HG02852 (cell line): ENCODE results near the gene PRR5.

ENCODE experiments used
- ATAC-seq: cut with Tn5 transposase; IDR thresholded peaks from one replicate; pipeline ENCODE4 v1.9.1; 2021; ENCODE audit warnings: mild to moderate bottlenecking, moderate library complexity; ENCODE audit not compliant: unreplicated experiment

The PRR5 gene

DNA sequence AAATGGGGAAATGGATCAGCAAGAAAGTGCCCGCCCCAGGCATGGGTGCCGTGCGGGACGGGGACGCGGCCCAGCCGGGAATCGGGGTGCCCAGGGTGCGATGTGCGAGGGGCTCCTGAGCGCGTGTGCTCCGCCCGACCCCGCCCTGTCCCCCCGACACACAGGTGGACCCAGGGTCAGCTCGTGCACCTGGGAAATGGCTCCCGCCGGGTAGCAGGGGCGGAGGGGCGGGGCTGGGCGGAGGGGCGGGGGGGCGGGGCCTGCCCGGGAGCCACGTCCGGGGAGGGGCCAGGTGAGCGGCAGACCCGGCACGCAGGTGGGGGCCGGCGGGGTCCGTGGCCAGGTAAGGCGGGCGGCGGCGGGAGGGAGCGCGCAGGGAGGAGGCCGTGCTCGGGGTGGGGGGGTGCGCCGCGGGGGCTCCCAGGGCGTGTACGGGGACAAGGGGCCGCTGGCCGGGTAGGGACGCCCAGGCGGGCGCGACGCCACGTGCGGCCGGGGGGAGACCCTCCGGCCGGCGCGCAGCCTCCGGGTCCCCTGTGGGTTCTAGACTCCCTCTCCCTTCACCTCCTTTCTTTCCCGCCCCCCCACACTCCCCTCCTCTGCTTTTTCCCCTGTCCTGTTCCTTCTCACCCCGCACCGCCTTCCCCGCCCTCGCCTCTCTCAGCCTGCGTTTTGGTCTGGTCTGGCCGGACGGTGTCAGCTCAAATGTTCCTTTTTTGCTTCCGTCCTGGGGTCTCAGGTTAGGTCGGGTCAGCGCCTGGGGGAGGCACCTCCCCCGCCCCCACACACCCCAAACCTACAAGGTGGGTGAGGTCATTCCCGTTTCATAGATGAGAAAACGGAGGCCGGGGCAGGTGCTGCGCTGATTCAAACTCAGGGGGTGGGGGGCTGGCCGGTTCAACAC, 50.5 kb downstream of the PRR5 start, which contains the start of gene ARHGAP8:
Gene ARHGAP8 (plus strand): TSS at position 291 of the 904 bp plus-strand sequence. CDS start 33,953 bp downstream, outside the sequence.
- no peak for ATAC-seq

DNA sequence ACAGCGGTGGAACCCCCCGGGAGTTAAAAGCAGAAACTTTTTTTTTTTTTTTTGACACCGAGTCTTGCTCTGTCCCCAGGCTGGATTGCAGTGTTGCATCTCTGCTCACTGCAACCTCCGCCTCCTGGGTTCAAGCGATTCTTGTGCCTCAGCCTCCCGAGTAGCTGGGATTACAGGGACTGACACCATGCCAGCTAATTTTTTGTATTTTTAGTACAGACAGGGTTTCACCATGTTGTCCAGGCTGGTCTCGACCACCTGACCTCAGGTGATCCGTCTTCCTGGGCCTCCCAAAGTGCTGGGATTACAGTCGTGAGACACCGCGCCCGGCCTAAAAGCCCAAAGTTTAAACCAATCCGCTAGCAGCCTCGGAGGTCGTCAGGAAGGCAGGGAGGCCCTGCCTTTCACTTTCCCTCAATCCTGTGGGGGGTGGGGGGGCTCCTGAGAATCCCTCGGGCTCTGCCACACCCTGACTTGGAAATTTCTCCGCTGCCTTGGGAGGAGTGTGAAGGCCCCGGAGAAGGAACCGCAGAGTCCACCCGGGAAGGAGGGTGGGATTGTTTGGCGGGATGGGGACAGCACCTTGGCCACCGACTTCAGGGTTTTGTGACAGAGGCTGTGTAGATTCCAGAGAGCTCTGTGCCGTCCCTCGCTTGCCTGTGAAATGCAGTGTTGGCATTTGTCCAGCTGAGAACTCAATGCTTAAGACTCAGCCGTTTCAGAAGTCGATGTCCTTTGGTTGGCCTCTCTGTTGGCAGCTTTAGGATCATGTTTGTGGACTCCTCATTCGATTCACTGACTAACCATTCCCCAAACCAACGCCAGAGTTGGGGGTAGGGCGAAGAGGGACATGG, 51.4 kb downstream of the PRR5 start:
- ATAC-seq, result no peak

DNA sequence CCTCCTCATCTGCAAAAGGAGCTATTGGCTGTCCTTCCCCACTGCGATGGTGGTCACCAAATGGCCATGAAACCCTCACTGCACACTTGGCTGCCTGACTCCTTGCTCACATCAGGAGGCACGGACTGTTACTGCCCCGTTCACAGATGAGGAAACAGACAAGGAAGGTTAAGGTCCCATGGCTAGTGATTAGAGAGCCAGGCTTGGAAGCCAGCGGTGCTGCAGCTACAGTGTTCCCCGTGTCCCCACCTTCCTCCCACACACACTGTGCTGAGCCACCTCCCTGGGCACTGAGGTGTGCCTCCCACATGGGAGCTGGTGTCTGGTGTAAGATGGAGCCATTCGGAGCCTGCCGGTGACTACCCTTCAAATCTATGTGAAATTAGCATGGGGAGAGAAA, 53.0 kb downstream of the PRR5 start:
- ATAC-seq, result no peak

DNA sequence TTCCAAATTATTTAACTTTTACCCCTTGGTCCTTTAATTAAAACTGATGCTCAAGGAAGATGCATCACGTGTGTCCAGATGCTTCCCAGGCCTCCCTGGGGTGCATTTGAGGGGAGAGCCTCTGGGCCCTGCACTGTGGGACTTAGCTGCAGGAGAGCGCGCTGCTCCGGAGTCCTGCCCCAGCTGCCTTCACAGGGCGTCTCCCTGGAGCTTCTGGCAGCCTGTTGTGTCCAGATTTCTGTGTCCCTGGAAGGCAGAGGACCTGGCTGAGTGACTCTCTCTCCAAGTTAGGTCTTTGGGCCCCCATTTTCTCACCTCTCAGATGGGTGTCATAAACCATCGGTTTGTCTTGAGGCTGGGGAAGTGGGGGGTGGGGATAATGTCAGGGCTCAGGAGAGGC, 53.4 kb downstream of the PRR5 start:
- ATAC-seq, result no peak

DNA sequence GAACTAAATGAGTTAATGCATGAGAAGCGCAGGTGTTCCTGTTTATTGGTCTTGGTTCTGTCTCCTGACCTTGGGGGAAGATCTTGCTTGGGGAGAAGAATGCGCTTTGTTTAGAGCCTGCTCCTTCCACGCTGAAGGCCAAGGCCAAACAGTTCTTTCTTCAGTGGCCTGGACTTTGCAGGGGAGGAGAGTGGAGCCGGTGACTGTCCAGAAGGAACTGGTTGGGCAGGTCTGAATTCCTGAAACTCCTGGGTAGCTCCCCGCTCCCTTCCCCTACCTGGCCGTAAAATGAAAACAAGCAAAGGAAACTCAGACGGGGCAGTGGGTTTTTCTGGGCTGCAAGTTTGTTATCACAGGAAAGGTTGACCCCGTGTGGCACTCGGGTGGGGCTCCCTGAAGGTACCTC, 54.0 kb downstream of the PRR5 start:
- ATAC-seq, result no peak

DNA sequence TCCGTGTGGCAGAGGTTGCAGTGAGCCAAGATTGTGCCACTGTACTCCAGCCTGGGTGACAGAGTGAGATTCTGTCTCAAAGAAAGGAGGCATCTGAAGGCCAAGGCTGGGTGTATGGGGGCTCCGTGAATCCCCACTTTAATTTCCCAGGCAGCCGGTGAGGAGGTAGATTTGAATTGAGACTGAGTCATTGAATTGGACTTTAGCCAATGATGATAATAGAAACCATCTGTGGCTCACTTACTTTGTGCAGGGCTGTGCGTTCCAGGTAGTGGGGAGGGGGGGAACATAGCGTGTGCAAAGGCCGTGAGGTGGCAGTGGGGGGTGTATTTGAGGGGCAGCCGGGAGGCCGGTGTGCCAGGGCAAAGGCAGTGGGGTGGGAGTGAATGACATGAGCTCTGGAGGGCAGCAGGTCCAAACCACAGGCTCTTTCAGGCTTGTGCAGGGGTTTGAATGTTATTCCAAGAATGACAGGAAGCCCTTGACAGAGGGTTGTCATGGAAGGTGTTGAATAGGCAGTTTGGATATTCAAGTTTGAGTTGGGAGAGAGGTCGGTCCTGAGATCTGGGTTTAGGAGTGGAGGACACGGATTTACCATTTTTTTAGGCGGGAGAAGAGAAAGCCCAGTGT, 56.5 kb downstream of the PRR5 start:
- no peak for ATAC-seq

DNA sequence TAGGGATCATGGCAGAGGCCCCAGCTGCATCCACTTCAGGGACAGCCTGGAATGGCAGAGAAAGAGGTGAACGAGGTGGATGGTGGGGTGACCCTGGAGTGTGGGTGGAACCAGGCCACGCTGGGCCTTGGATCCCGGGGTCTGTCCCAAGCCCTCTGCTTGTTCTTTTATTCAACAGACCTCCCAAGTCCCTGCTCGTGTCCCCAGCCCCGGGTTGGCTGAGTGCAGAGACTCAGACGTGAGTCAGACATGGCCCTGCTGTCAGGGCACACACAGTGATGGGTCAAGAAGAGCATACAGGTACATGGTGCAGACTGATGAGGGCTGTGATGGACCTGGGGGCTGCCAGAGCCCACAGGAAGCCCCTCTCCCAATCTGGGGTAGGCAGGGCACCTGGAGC, 57.0 kb downstream of the PRR5 start:
- ATAC-seq, result no peak

DNA sequence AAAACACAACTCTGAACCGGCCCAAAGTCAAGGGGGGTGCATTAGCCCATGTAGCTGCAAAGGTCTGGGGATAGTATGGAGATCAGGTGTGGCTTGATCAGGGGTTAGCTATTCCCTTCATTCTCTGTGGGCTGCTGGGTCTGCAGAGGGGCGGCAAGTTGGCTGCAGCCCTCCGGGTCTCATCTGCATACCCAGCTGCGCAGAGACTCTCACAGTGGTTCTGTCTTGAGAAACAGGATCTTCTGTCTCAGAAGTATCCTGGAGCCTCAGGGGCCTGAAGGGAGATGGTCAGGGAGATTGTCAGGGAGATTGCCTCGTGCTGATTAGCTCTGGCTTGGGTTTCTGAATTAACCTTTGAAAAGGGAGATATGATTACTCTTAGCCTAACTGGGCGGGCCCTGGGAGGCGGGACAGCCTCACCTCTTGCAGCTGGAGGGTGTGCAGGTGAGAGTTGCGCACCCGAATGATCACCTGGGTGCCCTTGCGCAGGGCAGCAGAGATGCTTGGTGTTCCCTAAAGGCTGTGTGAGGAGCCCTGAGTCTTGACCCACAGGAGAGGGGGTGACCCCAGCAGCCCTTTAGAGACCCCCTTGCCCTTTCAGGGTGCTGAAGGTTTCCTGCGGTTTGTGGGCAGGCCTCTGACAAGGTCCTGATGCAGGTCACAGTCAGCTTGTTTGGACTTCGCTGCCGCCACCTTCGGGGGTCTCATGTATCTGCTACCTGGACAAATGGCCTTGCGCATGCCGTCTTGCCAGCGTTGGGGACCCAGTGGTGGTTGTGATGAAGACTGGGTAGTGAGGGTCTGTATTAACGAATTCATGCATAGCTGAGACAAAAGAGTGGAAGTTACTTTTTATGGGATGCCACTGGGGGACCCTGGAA, 57.7 kb downstream of the PRR5 start:
- no peak for ATAC-seq

DNA sequence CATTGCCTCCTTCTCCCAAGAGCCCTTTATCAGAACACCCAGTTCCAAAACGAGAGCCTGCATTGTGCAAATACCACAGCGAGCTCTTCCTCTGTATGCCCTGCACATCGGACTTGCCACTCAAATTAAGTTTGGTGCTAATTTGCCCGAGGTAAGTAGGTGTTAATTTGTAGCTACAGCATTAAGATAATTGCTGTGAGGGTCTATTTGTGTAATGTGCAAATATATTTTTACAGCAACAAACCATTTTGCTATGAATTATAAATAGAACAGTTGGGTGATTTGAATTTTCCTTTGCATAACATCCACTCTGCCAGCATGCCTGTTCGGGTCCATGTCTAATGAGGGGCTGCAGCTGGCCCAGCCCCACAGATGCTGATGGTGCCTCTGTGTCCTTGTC, 58.5 kb downstream of the PRR5 start:
- no peak for ATAC-seq

DNA sequence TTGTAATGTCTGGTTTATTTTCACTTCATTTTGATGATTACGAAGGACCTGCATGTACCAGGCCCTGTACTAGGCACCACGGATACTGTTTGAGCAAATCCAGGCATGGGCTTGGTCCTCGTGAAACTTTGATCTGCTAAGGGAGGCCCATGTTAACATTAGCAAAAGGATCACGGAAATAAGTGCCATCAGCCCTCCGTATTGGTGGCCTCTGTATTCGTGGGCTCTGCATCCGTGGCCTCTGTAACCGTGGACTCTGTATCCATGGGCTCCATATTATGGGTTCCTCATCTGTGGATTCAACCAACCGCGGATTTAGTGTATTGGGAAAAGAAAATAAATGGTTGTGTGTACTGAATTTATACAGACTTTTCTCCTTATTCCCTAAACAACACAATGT, 59.0 kb downstream of the PRR5 start:
- no peak for ATAC-seq

DNA sequence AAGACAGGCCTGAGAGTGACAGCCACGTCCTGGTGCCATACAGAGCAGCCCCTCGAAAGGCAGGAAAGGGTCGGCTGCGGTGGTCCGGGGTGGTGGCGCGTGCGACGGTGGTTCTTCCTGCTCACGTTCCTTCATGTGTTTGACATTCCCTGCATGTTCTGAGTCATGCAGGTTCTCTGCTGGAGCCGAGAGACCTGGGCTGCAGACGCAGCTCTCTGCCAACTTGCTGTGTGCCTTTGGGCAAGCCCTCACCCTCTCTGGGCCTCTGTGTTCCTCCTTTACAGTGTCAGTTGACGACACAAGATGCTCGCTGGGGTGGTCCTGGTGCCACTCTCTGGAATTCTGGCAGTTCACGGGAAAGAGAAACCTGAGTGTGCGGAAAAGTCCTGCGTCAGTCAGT, 62.4 kb downstream of the PRR5 start:
- no peak for ATAC-seq

DNA sequence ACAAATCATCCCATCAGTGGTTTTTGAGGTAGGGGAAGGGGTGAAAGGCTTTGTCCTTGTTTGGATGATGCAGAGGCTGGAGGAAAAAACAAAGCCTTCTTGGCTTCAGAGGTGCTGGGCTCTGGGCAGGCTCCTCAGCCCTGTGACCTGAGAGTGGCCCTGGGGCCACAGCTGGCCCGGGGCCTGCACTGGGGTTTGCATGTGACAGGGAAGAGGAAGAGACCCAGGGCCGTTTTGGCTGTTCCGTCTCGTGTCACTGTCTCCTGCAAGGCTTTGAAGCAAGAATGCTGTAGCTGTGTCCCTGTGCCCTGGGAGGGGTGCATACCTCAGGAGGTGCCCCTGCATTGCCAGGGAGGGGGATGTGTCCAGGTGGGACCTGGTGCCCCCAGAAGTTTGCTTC, 63.0 kb downstream of the PRR5 start:
- no peak for ATAC-seq

DNA sequence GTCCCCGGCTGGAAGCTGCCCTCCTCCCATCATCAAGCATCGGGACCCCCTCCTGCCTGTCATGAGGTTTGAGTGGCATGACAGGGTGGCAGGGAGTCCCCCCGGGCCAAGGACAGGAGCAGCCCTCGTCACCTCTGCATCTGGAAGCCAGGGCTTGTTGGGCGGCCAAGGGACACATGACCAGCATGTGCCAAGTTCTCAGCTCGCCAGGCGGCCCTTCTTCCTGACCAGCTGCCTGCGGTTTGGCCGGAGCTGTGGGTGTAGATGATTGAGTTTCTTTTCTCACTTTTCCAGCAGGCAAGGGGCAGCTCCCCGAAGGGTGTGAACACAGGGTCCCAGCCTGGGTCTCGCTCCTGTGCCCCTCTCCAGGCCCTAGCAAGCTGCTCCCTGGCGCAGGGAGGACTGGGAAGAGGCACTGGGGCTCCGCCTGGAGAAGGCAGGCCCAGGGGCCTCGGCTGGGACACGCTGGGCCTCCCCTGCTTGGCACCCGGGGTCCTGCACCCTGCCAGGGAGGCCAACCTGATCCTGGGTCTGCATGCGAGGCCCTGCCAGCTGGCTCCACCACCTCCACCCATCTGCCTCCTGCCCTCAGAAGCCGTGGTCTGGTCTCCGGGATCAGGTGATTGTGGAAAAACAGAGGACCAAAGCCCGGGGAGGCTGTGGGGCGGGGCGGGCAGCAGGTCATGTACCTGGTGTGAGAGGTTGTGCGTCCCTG, 63.7 kb downstream of the PRR5 start:
- ATAC-seq, result no peak

DNA sequence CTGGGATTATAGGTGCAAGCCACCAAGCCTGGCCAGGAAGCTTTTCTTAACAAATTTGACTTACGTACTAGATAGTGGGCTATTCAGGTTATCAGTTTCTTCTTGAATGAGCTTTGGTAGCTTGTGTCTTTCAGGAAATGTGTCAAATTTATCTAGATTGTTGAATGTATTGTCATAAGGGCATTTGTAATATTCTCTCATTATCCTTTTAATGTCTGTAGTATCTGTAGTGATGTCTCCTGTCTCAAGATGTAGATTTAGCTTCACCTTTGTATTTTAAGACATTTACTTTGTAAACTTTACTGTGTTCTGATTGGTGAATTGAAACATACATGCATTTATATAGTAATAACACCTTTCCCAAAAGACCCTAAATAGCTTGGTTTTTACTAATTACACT, 71.1 kb downstream of the PRR5 start:
- no peak for ATAC-seq

DNA sequence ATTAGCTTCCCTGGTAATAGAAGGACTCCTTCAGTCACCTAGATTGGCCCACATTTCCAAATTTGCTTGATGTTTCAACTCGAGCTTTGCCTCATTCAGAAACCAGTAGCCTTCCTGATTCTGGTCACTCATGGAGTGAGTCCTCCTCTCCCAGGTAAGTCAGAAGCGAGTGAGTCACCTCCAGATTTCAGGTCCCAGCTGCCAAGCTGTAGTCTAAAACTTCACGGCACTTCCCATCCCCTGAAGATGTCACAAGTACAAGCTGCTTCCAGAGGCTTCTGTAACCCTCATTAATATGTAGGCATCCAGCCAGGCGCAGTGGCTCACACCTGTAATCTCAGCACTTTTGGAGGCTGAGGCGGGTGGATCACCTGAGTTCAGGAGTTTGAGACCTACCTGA, 73.9 kb downstream of the PRR5 start:
- no peak for ATAC-seq

DNA sequence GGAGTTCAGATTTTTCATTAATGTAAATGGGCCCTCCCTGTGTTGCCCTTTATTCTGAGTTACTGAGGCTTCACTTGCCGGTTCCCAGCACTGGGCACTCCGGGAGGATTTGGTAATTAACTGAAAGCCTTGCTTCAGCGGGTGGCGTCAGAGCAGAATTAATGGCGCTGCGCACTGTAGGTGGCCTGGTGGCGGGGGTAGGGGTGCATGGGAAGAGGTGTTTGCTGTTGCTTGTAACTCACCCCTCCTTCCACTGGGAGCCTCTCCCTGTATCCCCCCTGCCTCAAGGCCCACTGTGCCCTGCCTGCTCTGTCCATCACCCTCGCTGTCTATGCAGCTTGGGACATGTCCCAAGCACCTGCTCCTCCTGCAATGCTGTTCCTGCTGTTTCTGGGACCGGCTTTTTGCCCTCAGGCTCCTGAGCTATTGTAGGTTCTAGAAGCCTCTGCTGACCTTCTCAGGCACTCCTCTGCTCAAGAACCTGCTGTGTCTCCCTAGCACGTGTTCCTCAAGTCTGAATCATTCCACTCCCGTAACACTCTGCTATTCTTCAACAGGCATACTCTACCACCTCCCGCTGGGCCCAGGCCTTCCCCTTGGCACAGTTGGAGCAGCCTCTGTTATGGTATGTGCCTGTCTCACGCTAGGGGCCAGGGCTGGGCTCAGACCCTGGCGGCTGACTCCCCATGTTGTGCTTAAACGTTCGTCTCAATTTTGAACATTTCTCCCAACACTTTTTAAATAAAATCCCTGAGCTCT, 74.8 kb downstream of the PRR5 start:
- ATAC-seq, result no peak

DNA sequence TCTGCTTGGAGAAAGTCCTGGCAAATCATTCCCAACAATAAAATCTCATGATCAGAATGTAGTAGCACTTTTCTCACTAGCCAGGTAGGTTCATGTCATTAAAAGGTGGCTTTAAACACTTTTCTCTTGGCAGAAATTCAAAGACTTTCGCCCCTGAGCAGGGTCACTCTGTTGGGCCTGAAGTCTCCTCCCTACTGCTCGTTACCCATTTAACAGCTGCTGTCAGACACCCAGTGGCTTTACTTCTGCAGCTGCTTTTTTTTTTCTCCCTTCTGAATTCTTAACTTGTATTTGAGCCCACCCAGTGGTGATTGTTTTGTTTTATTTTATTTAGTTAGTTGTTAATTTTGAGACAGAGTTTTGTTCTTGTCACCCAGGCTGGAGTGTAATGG, 75.4 kb downstream of the PRR5 start:
- ATAC-seq, result no peak

DNA sequence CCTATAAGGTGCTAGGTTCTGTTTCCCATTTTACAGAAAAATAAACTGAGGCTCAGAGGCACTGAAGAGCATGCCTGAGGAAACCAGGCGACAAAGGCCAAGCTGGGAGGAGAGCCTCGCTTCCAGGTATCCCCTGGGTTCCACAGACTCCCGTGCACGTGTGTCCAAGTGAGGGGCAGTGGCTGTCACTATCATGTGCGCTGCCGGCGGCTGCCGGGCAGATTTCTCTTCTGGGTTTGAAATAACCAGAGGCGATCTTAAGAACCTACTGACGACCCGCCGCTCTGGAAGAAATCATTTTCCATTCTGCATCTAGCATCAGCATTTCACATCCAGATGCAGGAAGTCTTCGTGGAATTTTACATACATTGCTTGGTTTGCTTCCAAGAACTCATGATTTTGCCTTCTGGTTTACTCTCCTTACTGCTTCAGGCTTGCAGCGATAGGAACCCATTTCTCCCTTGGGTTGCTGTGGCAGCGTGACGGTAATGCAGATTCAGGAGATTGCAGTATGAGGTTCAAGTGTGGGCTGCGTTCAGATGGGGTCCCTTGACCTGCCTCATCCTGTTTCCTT, 79.0 kb downstream of the PRR5 start:
- no peak for ATAC-seq
